Uterus (tissue), 4 donors: ENCODE measurements around the gene TIMM50. TPM values are rescaled to one million over a fixed set of nuclear protein-coding genes. Genes with fewer than 3 reads are reported as not detected.

Experiments used
- DNase-seq, 2 donors: peaks; one replicate each; pipeline ENCODE4 v3.0.0-alpha.2; 2019 to 2020
- H3K27ac ChIP-seq, 2 donors: fragments of 200-600 bp; sonication (generic); 1 replicate in 1 of 2; 2 replicates in 1 of 2; pipeline ENCODE4 v1.5.1; 2016 to 2018
- H3K27me3 ChIP-seq, 2 donors: fragments of 200-600 bp; sonication (generic); one replicate each; pipeline ENCODE4 v1.5.1; 2018 to 2019; ENCODE audit warnings: control low read depth in 1 of 2
- H3K36me3 ChIP-seq, 2 donors: fragments of 200-600 bp; sonication (generic); one replicate each; pipeline ENCODE4 v1.5.1; 2019; ENCODE audit warnings: control low read depth in 1 of 2
- H3K4me1 ChIP-seq, 2 donors: fragments of 200-600 bp; sonication (generic); one replicate each; pipeline ENCODE4 v1.5.1; 2018 to 2019; ENCODE audit warnings: control low read depth in 1 of 2
- H3K4me3 ChIP-seq, 2 donors: fragments of 200-600 bp; sonication (generic); 1 replicate in 1 of 2; 2 replicates in 1 of 2; pipeline ENCODE4 v1.5.1; 2018 to 2019; ENCODE audit warnings: mild to moderate bottlenecking in 1 of 2
- H3K9me3 ChIP-seq, 2 donors: fragments of 200-600 bp; sonication (generic); one replicate each; pipeline ENCODE4 v1.5.1; 2019; ENCODE audit warnings: control low read depth in 1 of 2
- CTCF ChIP-seq, 4 experiments: fragments of 200-600 bp in 2 of 4; fragments of 450-650 bp in 2 of 4; sonication (generic) in 2 of 4; IDR thresholded peaks; one replicate each; pipeline ENCODE4 v1.5.1; 2016 to 2019; ENCODE audit warnings: antibody characterized with exemption in 4 of 4, mild to moderate bottlenecking in 2 of 4, moderate library complexity in 1 of 4
- POLR2A ChIP-seq, 2 donors: fragments of 450-650 bp; IDR thresholded peaks; one replicate each; pipeline ENCODE4 v1.6.1; 2016; ENCODE audit warnings: antibody characterized with exemption in 2 of 2, mild to moderate bottlenecking in 1 of 2, moderate library complexity in 1 of 2
- intact Hi-C: fragments of 100-400 bp; cut with DNase I; formaldehyde crosslinking; loops from one replicate; pipeline ENCODE4 v1.15.1; 2023; ENCODE audit warnings: low total_unique reads
- total RNA-seq, 4 donors: library from RNA; depleted of rRNA in 3 of 4; stranded (reverse); fragments of >200 nt in 3 of 4; gene quantifications; one replicate each; pipeline versions ENCODE4 v1.1.0 to v1.2.4, GENCODE V29; 2014 to 2023
- donor health status: DM: yes; HTN: yes; CAD: no.

Gene TIMM50
- total RNA-seq, 4 donors from 2014 or later: 21.0 to 48.6 (median 28.5) TPM

GRCh38 chr19:39463403-39463802 is 17.2 kb upstream of the TIMM50 start:
- TF ChIP-seq POLR2A (IDR thresholded peaks at IDR 0.05) (no peak), CTCF (IDR thresholded peaks at IDR 0.05) (no peak)
- H3K9me3 ChIP-seq: no peaks in the 10 kb centered on the region
- no peak for DNase-seq
- peaks cover 0 to 2% of the 10 kb centered on the region in 2 donors for H3K36me3 ChIP-seq
- no peaks in the 10 kb centered on the region for H3K4me1 ChIP-seq
- intact Hi-C loops: no loop called here
- H3K27ac ChIP-seq: no peak overlapping the region
- H3K4me3 ChIP-seq: no peak overlapping the region
- no peaks in the 10 kb centered on the region for H3K27me3 ChIP-seq

- Histone ChIP-seq H3K27ac (no peak overlapping the region), H3K9me3 (no peaks in the 10 kb centered on the region), H3K4me1 (no peaks in the 10 kb centered on the region), H3K4me3 (no peak overlapping the region), H3K36me3 (peaks cover 0 to 2% of the 10 kb centered on the region in 2 donors), H3K27me3 (no peaks in the 10 kb centered on the region)
- intact Hi-C loops: no loop called here
- no peak for TF ChIP-seq POLR2A (IDR thresholded peaks at IDR 0.05)
- TF ChIP-seq CTCF (IDR thresholded peaks at IDR 0.05): no peak
- no peak for DNase-seq
Measured at GRCh38 chr19:39465956-39466747, 14.5 kb upstream of the TIMM50 start.

- no peaks in the 10 kb centered on the region for H3K27me3 ChIP-seq
- intact Hi-C loops: no loop called here
- H3K4me1 ChIP-seq: no peaks in the 10 kb centered on the region
- no peaks in the 10 kb centered on the region for H3K9me3 ChIP-seq
- DNase-seq: no peak
- peaks cover 0 to 2% of the 10 kb centered on the region in 2 donors for H3K36me3 ChIP-seq
- H3K27ac ChIP-seq: no peak overlapping the region
- no peak overlapping the region for H3K4me3 ChIP-seq
- TF ChIP-seq POLR2A (IDR thresholded peaks at IDR 0.05): no peak
- no peak for TF ChIP-seq CTCF (IDR thresholded peaks at IDR 0.05)
Measured at GRCh38 chr19:39467941-39468340, 12.7 kb upstream of the TIMM50 start.

- H3K9me3 ChIP-seq: no peaks in the 10 kb centered on the region
- no peak for DNase-seq
- H3K4me1 ChIP-seq: no peaks in the 10 kb centered on the region
- no peak overlapping the region for H3K4me3 ChIP-seq
- H3K27ac ChIP-seq: no peak overlapping the region
- H3K27me3 ChIP-seq: no peaks in the 10 kb centered on the region
- TF ChIP-seq CTCF (IDR thresholded peaks at IDR 0.05) (no peak), POLR2A (IDR thresholded peaks at IDR 0.05) (no peak)
- intact Hi-C loops: no loop called here
- H3K36me3 ChIP-seq: peaks cover 0 to 2% of the 10 kb centered on the region in 2 donors
Measured at GRCh38 chr19:39469036-39469435, 11.6 kb upstream of the TIMM50 start.

- Histone ChIP-seq H3K27ac (no peak overlapping the region), H3K36me3 (peaks cover 0 to 2% of the 10 kb centered on the region in 2 donors), H3K27me3 (no peaks in the 10 kb centered on the region), H3K9me3 (no peaks in the 10 kb centered on the region), H3K4me3 (no peak overlapping the region), H3K4me1 (no peaks in the 10 kb centered on the region)
- intact Hi-C loops: no loop called here
- TF ChIP-seq CTCF (IDR thresholded peaks at IDR 0.05): no peak
- TF ChIP-seq POLR2A (IDR thresholded peaks at IDR 0.05): no peak
- DNase-seq: no peak
Measured at GRCh38 chr19:39469567-39469966, 11.1 kb upstream of the TIMM50 start.
